GM18858 (cell line): ENCODE results near the gene PFN3.

ENCODE experiments used
- ATAC-seq: cut with Tn5 transposase; IDR thresholded peaks from one replicate; pipeline ENCODE4 v1.9.1; 2021; ENCODE audit not compliant: unreplicated experiment

Gene PFN3

DNA sequence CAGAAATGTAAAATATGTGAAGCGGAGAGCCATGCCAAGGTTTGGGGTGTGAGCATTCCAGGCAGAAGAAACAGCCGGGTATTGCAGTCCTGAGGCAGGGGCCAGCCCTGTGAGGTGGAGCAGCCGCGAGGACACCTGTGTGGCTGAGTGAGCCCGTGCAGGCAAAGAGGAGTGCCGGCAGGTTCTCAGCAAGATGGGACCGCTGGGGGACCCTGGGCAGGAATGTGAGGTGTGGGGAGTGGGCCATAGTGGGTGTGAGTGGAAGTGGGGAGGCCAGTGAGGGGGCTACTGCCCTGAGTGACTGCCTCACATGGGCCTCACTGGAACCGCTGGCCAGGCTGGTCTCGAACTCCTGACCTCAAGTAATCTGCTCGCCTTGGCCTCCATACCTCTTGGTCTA, 38.0 kb upstream of the PFN3 start:
- no peak for ATAC-seq

- ATAC-seq = no peak
These were observed 37.2 kb upstream of the PFN3 start for GRCh38 chr5:177437623-177438022.

DNA sequence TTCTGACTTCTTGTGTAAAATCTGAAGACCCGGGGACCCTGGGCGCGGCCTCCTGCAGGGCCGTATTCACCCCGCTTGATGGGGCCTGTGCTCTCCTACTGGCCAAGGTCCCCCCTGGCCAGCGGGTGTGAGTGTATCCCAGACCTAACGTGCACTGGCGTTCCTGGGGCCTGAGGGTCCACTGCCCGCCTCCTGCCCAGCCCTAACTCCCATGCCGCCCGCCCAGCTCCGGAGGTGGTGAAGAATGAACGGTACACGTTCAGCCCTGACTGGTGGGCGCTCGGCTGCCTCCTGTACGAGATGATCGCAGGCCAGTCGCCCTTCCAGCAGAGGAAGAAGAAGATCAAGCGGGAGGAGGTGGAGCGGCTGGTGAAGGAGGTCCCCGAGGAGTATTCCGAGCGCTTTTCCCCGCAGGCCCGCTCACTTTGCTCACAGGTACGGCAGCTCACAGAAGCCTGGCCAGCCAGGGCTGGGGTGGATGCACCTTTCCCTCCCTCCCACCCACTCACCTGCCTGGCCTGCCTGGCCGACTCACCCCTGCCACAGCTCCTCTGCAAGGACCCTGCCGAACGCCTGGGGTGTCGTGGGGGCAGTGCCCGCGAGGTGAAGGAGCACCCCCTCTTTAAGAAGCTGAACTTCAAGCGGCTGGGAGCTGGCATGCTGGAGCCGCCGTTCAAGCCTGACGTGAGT, 35.5 kb upstream of the PFN3 start:
- ATAC-seq = no peak

DNA sequence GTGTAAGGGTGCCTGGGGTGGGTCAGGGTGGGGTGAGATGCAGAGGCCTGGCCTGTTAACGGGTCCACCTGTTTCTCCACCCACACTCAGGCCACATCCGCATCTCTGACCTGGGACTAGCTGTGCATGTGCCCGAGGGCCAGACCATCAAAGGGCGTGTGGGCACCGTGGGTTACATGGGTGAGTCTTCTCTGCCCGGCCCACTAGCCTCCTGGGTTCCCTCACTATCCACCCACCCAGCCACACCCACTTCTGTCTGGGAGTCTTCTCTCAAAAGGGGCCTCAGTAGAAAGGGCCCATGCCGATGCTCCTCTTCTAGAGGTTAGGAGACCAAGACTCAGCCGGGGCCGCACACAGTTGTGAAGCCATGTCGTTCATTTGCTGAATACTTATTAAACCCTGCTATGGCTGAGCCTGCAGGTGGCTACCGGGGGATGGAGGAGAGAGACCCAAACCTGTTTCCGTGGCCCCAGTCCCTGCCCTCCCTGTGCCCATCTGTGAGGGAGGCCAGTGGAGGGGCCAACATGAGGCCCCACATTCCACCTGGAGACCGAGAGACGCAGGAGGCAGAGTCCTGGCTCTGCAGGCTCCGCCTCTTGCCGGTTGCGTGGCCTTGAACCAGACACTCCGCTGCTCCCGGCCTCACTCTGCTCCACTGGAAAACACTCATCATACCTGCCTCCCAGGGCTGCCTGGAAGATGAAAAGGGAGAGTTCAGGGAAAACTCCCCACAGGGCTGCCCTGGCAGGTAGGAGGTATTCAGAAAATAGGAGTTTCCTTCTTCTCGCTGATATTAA, 34.7 kb upstream of the PFN3 start:
- no peak for ATAC-seq

DNA sequence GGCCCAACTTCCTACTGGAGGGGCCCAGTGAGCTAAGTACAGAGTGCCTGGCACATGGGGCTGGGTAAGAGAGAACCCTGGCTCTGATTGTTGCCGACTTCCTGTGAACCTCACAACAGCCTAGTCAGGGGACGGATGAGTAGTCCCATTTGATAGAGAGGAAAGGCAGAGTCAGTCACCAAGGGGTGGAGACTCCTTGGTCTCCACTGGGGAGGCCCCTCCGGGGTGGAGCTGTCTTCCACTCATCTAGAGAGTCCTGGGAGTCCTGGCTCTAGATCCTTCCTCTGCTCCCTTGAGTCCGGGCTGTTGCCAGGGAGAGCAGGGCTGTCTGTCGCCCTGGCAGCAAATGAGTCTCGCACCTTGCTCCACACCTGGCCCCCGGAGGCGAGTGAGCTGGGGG, 34.0 kb upstream of the PFN3 start:
- no peak for ATAC-seq

GRCh38 chr5:177433658-177434217, 33.3 kb upstream of the PFN3 start:
- ATAC-seq = no peak

- no peak for ATAC-seq
These were observed 32.6 kb upstream of the PFN3 start for GRCh38 chr5:177432839-177433657.

GRCh38 chr5:177432143-177432838, 31.8 kb upstream of the PFN3 start:
- no peak for ATAC-seq

GRCh38 chr5:177431317-177432142, 31.1 kb upstream of the PFN3 start:
- ATAC-seq = peak; percentile 31

DNA sequence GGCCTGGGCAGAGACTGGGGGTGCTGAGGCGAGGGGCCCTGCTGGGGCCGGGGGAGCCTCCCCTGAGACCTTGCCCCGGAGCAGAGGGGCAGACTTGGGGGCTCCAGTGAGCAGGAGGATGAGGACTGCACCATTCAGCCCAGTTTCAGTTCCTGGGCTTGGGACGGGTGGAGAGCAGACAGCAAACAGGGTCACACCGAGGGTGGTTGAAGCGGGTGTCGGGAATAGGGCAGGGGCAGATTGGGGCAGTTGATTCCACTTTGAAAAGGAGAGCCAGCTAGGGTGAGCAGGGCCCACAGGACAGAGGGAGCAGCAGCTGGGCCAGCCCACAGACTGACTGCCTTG, 30.5 kb upstream of the PFN3 start:
- no peak for ATAC-seq

DNA sequence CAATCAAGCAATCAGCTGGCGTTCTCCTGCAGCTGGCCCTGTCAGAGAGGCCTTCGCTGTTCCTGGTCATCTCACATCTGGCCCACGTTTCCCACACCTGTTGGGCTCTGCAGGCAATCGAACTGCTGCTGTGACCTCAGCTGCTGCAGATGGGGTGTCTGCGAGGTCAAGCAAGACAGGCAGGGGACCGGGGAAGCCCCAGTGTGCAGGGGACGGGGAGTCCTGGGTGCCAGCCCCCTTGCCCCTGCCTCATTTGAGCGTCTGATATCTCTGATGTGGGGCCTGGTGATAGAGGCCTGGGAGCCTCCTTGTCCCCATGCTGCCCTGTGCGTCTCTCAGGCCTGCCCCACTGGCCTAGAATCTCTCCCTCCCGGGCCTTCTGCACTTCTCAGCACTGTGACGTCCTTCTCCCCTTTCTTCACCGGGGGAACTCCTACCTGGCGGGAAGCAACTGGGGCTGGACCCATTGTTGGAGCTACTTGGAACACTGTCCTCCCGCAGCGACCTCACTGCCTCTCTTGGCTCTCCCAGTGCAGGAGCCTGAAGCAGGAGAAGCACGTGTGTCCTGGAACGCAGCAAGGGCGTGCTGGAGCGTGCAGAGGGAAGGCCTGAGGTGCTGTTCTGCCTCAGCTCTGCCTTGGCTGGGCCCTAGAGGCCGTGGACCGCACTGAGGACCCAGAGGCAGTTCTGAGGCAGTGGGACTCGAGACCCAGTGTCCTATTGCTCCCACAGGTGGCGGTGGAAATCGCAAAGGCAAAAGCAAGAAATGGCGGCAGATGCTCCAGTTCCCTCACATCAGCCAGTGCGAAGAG, 29.9 kb upstream of the PFN3 start:
- ATAC-seq = no peak

- ATAC-seq = no peak
These were observed 29.0 kb upstream of the PFN3 start for GRCh38 chr5:177429248-177430040.

DNA sequence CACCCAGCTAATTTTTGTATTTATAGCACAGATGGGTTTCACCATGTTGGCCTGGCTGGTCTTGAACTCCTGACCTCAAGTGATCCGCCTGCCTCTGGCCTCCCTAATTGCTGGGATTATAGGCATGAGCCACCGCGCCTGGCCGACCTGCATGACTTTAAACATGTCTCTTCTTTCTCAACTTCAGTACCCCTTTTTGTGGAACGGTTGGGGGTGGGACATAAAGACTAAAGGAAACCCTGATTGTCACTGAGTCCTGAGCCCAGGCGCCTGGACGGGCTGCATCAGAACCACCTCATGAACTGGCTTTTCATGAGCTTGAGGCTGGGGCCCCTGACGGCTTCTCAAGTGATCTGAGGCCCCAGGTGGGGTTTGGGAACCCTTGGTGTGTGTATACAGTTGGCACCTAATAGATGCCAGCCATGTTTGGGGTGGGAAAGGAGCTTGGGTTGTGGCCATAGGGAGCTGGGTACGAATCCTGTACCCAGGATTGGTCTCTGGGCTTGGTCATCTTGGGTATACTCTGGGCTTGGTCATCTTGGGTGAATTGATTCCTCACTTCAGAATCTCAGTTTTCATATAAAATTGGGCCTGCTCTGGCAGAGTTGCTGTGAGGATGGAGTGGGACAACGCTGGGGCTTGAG, 28.2 kb upstream of the PFN3 start:
- no peak for ATAC-seq

DNA sequence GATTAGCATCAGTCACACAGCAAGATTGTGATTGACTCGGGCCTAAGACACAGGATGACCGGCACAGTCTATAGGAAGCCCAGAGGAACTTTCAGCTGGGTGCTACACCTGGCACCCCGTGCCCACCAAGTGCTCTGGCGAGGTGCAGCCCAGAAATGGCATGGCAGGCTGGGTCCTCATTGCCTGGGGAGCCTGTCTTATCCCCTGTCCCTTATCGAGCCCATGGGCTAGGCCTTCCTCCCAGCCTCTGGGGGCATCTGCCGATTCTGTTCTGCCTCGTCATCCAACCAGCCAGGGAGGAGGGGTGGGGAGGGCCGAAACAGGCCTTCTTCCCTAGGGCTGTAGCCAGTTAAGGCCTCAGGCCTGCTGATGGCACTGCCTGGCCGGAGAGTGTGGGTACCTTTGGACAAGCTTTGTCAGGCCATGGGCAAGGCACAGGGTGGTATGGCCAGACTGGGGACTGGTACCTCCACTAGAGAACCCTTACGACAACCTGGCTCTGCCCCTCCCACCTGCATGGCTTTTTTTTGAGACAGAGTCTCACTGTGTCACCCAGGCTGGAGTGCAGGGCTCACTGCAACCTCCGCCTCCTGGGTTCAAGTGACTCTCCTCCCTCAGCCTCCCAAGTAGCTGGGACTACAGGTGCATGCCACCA, 27.6 kb upstream of the PFN3 start:
- ATAC-seq = no peak

DNA sequence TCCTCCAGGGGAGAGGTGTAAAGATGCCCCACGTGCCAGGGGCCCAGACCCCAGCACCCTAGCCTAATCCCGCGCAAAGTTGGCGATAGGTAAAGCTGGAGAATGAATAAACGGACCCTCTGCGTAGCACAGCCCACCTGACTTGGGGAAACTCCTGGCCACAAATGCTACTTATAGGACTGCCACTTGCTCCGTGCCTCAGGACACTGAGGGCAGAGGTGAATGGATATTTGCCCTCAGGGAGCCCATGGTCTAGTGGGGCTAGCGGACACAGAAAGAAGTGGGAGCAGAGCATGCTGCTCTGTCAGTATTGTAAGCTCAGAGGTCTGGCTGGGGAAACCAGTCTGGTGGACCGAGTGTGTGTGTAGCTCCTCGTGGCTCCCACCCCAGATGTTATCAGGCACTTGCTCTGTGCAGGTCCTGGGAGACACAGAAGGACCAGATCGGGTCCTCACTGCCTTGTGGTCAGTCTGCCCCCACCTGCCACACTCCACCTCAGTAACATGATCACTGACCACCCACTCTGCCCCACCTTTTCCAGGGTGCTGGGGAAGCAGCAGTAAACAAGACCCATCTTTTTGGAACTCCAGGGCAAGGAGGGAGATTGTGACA, 26.9 kb upstream of the PFN3 start:
- no peak for ATAC-seq

DNA sequence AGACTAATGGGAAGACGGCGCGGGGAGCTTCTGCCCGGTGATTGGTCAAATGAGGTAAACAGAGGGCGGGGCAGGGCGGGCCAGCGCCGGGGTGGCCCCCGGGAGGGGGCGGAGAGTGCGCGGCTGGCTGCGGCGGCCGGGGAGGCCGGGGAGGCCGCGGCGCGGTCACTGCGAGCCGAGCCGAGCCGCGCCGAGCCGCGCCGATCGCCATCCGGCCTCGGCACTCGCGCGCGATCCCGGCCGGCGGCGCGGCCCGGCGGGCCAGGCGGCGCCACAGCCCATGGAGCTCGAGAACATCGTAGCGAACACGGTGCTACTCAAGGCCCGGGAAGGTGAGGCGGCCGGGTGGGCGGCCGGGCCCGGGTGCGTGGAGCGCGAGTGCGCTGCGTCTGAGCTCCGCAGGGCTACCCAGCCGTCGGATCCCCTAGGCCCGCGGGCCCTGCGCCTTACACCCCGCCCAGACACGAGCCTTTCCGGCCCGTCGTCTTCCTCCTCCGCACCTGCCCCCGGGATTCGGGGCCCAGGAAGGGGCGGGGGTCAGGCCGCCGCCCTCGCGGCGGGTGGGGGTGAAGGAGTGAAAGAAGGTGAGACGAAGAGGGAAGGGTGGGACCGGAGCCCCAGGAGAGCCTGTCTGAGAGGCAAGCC, 26.2 kb upstream of the PFN3 start, which contains the start of gene GRK6:
Gene GRK6, plus strand, starts transcription at position 111 of the 645 bp plus-strand sequence. Its CDS starts 170 bp downstream, at position 281.
- peak; percentile 3 for ATAC-seq
